NT2/D1 (cell line): Measurements from ENCODE around the gene TMEM242.

Source experiments
- SUZ12 ChIP-seq: IDR thresholded peaks from 2 replicates; pipeline ENCODE4 v1.6.1; 2011; ENCODE audit not compliant: insufficient read length, insufficient read depth; ENCODE audit errors: extremely low read depth
- ZNF274 ChIP-seq: IDR thresholded peaks from 2 replicates; pipeline ENCODE4 v1.6.1; 2011; ENCODE audit warnings: mild to moderate bottlenecking, low read depth, low read length

- TF ChIP-seq SUZ12: no peak
- TF ChIP-seq ZNF274: no peak
Observed at GRCh38 chr6:157249826-157250225, 73.5 kb downstream of the TMEM242 start.
